K562 (cell line): ENCODE measurements around the gene ZNF285. TPM values are rescaled to one million over a fixed set of nuclear protein-coding genes. Genes with fewer than 3 reads are reported as not detected.
A peak's percentile ranks its signal among the peaks of the same experiment; 100 is the strongest.

Source experiments
- CREB3L1 ChIP-seq: fragments of 450-650 bp; IDR thresholded peaks from 2 replicates; pipeline ENCODE4 v1.6.1; 2014; ENCODE audit warnings: low read depth, mild to moderate bottlenecking, moderate library complexity, borderline replicate concordance
- EHMT2 ChIP-seq: fragments of 450-650 bp; IDR thresholded peaks from 2 replicates; pipeline ENCODE4 v1.6.1; 2018; ENCODE audit warnings: antibody characterized with exemption
- HNRNPK ChIP-seq: fragments of 200-400 bp; formaldehyde crosslinking; IDR thresholded peaks from one replicate; pipeline ENCODE4 v1.6.1; 2018; ENCODE audit warnings: mild to moderate bottlenecking, low read depth, low read length; ENCODE audit not compliant: poor library complexity, severe bottlenecking
- JUND ChIP-seq, 2 experiments: IDR thresholded peaks; 2 replicates in 1 of 2; 3 replicates in 1 of 2; pipeline ENCODE4 v1.6.1; 2011; ENCODE audit warnings: borderline replicate concordance in 2 of 2, low read depth in 2 of 2, low read length in 2 of 2, improper control_type of control experiment in 1 of 2, missing biosample characterization in 1 of 2, missing genetic modification characterization in 1 of 2, missing genetic modification reagents in 1 of 2
- MLLT1 ChIP-seq, 2 experiments: fragments of 450-650 bp; IDR thresholded peaks; 2 replicates each; pipeline ENCODE4 v1.6.1; 2016
- MTA1 ChIP-seq: fragments of 450-650 bp; IDR thresholded peaks from 2 replicates; pipeline ENCODE4 v1.6.1; 2017; ENCODE audit warnings: borderline replicate concordance
- TCF3 ChIP-seq: sonication (generic); formaldehyde crosslinking; IDR thresholded peaks from 2 replicates; pipeline ENCODE4 v1.4.0; 2020; ENCODE audit warnings: mild to moderate bottlenecking, missing genetic modification reagents
- ZNF134 ChIP-seq: fragments of 250-450 bp; sonication (Bioruptor Pico); conservative IDR thresholded peaks from 2 replicates; pipeline ENCODE4 v1.4.0; 2020
- polyA plus RNA-seq, 8 experiments: library from polyadenylated mRNA; depleted of rRNA in 4 of 8; stranded (reverse) in 5 of 8; unstranded in 3 of 8; fragments of >200 nt; fragmentation: Nextera tagmentation in 2 of 8; fragmentation: Illumina TruSeq in 1 of 8; extraction: Ambion mirVana in 2 of 8; extraction: Trizol in 1 of 8; gene quantifications; 2 replicates each; pipeline versions ENCODE4 v1.2.1 to v1.2.3, GENCODE V29; 2011 to 2014; ENCODE audit warnings: inconsistent platforms in 1 of 8, missing spikeins in 1 of 8
- total RNA-seq, 7 experiments: library from RNA; depleted of rRNA in 6 of 7; stranded (reverse); fragments of >200 nt in 6 of 7; fragmentation: Illumina TruSeq in 2 of 7; extraction: Trizol in 2 of 7; gene quantifications; 2 replicates each; pipeline versions ENCODE4 v1.2.1 to v1.2.3, GENCODE V29; 2011 to 2021; ENCODE audit warnings: low replicate concordance in 1 of 7
- TF ChIP-seq, protein P1 (sequence below), 2 experiments: fragments of 450-650 bp in 1 of 2; sonication (generic) in 1 of 2; formaldehyde crosslinking in 1 of 2; IDR thresholded peaks; 2 replicates each; pipeline versions ENCODE4 v1.7.1 to v1.9.0; 2016 to 2022; ENCODE audit warnings: inconsistent platforms in 1 of 2, mild to moderate bottlenecking in 1 of 2, missing genetic modification reagents in 1 of 2
- TF ChIP-seq, protein P2 (sequence below): sonication (generic); formaldehyde crosslinking; IDR thresholded peaks from 2 replicates; pipeline ENCODE4 v1.8.0; 2022; ENCODE audit warnings: missing genetic modification reagents, mild to moderate bottlenecking, moderate library complexity, borderline replicate concordance

Gene ZNF285
- total and polyA plus RNA-seq, 9 of the 15 experiments (the other 6 are each of a cell fraction or from before 2014, with no cell fraction given): 0.14 to 1.1 (median 0.50) TPM

DNA sequence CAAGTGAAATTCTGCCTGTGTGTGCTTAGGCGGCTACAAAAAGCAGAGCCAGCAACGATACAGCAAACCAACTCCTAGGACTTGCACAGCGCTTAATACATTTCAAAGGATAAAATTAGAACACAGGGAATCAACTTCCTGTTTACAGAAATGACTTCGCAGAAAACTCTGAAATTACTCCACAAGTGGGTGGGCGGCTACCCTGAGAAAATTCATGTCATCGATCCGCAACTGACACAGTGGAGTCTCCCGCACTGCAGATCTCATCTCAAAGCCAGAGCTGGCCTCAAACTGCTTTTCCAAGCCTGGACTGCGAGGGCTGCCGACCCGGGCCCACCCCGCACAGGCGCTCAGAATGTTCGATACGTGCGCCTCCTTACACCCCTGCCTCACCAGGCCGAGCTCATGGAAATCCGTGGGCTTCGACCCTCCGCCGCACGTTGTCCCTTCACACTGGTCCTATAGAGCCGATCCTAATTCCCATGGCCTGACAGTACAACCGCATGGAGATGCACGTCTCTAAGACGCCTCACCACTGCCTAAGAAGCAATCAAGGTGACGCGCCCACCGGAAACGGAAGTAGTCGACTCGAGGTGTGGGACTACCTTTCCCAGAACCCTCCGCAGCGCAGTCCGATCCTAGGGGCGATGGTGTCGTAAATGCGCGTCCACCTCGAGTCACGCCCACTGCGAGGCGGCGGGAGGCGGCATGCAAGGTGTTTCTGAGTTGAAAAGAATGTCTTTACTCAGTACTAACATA lies 46.7 kb upstream of the ZNF285 start, which contains the start of gene ZNF229 (continued):
- TF ChIP-seq, protein P1, sequence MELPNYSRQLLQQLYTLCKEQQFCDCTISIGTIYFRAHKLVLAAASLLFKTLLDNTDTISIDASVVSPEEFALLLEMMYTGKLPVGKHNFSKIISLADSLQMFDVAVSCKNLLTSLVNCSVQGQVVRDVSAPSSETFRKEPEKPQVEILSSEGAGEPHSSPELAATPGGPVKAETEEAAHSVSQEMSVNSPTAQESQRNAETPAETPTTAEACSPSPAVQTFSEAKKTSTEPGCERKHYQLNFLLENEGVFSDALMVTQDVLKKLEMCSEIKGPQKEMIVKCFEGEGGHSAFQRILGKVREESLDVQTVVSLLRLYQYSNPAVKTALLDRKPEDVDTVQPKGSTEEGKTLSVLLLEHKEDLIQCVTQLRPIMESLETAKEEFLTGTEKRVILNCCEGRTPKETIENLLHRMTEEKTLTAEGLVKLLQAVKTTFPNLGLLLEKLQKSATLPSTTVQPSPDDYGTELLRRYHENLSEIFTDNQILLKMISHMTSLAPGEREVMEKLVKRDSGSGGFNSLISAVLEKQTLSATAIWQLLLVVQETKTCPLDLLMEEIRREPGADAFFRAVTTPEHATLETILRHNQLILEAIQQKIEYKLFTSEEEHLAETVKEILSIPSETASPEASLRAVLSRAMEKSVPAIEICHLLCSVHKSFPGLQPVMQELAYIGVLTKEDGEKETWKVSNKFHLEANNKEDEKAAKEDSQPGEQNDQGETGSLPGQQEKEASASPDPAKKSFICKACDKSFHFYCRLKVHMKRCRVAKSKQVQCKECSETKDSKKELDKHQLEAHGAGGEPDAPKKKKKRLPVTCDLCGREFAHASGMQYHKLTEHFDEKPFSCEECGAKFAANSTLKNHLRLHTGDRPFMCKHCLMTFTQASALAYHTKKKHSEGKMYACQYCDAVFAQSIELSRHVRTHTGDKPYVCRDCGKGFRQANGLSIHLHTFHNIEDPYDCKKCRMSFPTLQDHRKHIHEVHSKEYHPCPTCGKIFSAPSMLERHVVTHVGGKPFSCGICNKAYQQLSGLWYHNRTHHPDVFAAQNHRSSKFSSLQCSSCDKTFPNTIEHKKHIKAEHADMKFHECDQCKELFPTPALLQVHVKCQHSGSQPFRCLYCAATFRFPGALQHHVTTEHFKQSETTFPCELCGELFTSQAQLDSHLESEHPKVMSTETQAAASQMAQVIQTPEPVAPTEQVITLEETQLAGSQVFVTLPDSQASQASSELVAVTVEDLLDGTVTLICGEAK (IDR thresholded peaks at IDR 0.05): peak; percentile 90
- TF ChIP-seq, protein P1 (CRISPR knock-in tag; IDR thresholded peaks at IDR 0.05): no peak
- TF ChIP-seq MLLT1 (IDR thresholded peaks at IDR 0.05): no peak
- TF ChIP-seq, protein P2, sequence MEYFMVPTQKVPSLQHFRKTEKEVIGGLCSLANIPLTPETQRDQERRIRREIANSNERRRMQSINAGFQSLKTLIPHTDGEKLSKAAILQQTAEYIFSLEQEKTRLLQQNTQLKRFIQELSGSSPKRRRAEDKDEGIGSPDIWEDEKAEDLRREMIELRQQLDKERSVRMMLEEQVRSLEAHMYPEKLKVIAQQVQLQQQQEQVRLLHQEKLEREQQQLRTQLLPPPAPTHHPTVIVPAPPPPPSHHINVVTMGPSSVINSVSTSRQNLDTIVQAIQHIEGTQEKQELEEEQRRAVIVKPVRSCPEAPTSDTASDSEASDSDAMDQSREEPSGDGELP (CRISPR knock-in tag): peak; percentile 25; the same call in 1 of the 2 replicates
- no peak for TF ChIP-seq HNRNPK
- TF ChIP-seq JUND (IDR thresholded peaks at IDR 0.05; ENCODE audit: borderline replicate concordance, low read depth, low read length): no peak
- 0 out of 3 replicates have a peak, but pooled peaks have one; percentile 14 for TF ChIP-seq JUND (tag; IDR thresholded peaks at IDR 0.05; ENCODE audit: borderline replicate concordance, low read depth, low read length)
- TF ChIP-seq TCF3 (CRISPR knock-in tag): no peak
- TF ChIP-seq ZNF134 (CRISPR knock-in tag): peak; percentile 44
- TF ChIP-seq MTA1: peak; percentile 80
- TF ChIP-seq EHMT2: 0 out of 2 replicates have a peak, but pooled peaks have one; percentile 47
- TF ChIP-seq CREB3L1: no peak
